ENCODE results near the gene PEX14.

PEX14 gene

DNA sequence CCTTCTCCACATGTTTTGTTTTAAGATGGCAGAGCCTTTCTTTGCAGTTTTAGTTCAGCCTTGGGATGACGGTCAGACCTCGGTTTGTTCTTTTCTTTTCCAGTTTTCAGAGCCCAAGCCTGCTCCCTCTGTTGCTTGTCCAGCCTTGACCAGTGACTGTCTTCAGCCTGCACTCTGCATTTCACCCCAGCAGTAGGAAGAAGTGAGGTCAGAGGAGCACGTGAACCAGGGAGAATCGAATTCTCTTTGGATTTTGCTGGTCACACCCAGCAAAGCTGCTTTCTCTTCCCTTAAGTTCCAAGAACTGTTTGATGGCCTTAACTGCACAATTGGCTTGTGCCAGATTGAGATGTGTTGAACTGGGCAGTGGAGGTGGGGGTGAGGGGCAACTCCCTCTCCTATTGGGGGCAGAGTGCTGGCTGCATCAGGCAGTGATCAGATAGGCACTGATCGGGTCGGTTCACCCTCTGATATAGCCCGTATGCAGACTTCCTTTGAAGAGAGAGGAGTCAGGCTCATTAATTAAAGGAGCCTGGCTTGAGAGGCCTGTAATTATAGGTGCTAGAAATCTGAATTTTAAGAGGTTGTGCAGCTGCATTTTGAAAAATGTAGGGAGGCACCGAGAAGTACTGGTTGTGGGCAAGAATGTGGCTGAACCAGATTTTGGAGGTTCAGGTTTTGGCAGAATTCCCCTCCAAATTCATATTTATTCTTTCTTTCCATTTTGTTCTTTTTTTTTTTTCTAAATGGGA lies 42.4 kb downstream of the PEX14 start:
- TF ChIP-seq SIN3A (IDR thresholded peaks at IDR 0.05; ENCODE audit: borderline replicate concordance, insufficient read depth, low read length), result no peak
- TF ChIP-seq, protein P1, sequence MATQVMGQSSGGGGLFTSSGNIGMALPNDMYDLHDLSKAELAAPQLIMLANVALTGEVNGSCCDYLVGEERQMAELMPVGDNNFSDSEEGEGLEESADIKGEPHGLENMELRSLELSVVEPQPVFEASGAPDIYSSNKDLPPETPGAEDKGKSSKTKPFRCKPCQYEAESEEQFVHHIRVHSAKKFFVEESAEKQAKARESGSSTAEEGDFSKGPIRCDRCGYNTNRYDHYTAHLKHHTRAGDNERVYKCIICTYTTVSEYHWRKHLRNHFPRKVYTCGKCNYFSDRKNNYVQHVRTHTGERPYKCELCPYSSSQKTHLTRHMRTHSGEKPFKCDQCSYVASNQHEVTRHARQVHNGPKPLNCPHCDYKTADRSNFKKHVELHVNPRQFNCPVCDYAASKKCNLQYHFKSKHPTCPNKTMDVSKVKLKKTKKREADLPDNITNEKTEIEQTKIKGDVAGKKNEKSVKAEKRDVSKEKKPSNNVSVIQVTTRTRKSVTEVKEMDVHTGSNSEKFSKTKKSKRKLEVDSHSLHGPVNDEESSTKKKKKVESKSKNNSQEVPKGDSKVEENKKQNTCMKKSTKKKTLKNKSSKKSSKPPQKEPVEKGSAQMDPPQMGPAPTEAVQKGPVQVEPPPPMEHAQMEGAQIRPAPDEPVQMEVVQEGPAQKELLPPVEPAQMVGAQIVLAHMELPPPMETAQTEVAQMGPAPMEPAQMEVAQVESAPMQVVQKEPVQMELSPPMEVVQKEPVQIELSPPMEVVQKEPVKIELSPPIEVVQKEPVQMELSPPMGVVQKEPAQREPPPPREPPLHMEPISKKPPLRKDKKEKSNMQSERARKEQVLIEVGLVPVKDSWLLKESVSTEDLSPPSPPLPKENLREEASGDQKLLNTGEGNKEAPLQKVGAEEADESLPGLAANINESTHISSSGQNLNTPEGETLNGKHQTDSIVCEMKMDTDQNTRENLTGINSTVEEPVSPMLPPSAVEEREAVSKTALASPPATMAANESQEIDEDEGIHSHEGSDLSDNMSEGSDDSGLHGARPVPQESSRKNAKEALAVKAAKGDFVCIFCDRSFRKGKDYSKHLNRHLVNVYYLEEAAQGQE (IDR thresholded peaks at IDR 0.05; ENCODE audit: insufficient read depth in 1 of 2, low read depth in 2 of 2, low read length in 2 of 2), result no peak

DNA sequence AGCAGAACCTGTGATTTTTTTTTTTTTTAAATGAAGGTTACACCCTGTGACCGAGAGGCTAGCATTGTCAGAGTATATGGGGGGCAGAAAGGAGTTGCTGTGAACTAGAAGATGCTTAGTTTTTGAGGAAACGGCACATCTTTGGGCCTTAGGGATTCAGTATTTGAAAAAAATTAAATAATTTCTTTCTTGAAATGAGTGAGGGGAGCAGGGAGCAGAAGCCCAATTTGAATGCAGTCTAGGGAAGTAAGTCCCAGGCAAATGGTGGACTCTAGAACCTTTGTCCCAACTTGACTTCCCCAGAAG lies 42.9 kb downstream of the PEX14 start:
- TF ChIP-seq TAF1 (IDR thresholded peaks at IDR 0.05; ENCODE audit: borderline replicate concordance, insufficient read depth, low read length), result no peak
- TF ChIP-seq, protein P1 (IDR thresholded peaks at IDR 0.05; ENCODE audit: insufficient read depth in 1 of 2, low read depth in 2 of 2, low read length in 2 of 2), result no peak
- no peak for TF ChIP-seq SIN3A (IDR thresholded peaks at IDR 0.05; ENCODE audit: borderline replicate concordance, insufficient read depth, low read length)
- TF ChIP-seq POLR2AphosphoS5 (IDR thresholded peaks at IDR 0.05; ENCODE audit: low read depth, low read length), result no peak
- no peak for TF ChIP-seq FOXP2 (optimal IDR thresholded peaks at IDR 0.05; ENCODE audit: borderline replicate concordance, extremely low read depth, extremely low read length, insufficient read depth)

DNA sequence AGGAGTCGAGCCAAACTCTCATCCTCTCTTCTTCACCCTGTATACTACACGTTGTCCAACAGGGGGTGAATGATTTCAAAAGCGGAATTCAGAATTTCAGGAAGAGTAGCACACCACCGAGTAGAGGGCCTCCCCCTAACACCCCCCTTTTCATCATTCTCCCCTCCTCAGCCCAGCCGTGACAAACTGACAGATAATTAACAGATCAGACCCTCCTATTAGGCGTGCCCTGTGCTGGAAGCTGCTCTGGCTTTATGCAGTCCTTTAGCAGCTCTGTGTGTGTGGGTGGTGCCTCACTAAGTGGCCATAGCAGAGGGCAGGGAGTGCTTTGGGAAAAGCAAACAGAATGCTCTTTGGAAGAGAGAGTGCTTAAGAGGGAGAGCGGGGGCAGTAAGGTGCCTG lies 44.3 kb downstream of the PEX14 start:
- TF ChIP-seq, protein P1 (IDR thresholded peaks at IDR 0.05; ENCODE audit: insufficient read depth in 1 of 2, low read depth in 2 of 2, low read length in 2 of 2), result no peak
- TF ChIP-seq SIN3A (IDR thresholded peaks at IDR 0.05; ENCODE audit: borderline replicate concordance, insufficient read depth, low read length) (no peak), FOXP2 (optimal IDR thresholded peaks at IDR 0.05; ENCODE audit: borderline replicate concordance, extremely low read depth, extremely low read length, insufficient read depth) (no peak), POLR2AphosphoS5 (IDR thresholded peaks at IDR 0.05; ENCODE audit: low read depth, low read length) (no peak), TAF1 (IDR thresholded peaks at IDR 0.05; ENCODE audit: borderline replicate concordance, insufficient read depth, low read length) (no peak)

DNA sequence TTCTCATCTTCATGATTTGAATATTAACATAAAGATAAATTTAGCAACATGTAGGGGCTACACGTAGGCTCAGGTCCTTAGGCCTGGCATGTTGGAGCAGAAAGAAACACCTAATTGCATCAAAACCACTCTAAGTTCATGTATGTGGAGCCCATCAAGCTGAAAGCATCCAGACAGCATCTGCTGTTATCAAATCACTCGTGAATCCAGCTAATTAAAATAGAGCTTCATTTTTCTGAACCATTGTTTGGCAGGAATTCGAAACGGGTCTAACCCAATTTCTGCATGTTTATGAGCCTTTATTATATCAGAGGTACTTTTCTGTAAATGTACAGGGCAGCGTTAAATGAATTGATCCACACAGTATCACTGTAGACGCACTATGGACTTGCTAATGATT lies 45.7 kb downstream of the PEX14 start:
- TF ChIP-seq SIN3A (IDR thresholded peaks at IDR 0.05; ENCODE audit: borderline replicate concordance, insufficient read depth, low read length) (no peak), TAF1 (IDR thresholded peaks at IDR 0.05; ENCODE audit: borderline replicate concordance, insufficient read depth, low read length) (no peak), FOXP2 (optimal IDR thresholded peaks at IDR 0.05; ENCODE audit: borderline replicate concordance, extremely low read depth, extremely low read length, insufficient read depth) (no peak), POLR2AphosphoS5 (IDR thresholded peaks at IDR 0.05; ENCODE audit: low read depth, low read length) (no peak)

DNA sequence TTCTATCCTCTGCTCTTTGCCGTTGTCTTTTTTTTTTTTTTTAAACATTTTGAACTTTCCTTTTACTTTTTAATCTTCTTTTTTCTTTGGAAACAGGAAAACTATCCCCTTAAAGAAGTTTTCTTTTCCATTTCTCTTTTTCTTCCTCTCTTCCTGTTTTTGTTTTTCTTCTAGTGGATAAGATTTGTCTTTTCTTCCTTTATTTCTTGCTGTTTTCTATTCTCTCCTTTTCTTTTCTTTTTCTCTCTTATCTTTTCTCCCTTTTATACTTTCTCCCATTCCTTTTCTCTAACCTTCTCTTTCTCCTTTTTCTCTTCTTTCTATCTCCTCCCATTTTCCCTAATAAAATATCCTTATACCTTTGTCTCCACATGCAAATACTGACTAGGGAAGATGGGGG lies 46.2 kb downstream of the PEX14 start:
- TF ChIP-seq SIN3A (IDR thresholded peaks at IDR 0.05; ENCODE audit: borderline replicate concordance, insufficient read depth, low read length), result no peak

DNA sequence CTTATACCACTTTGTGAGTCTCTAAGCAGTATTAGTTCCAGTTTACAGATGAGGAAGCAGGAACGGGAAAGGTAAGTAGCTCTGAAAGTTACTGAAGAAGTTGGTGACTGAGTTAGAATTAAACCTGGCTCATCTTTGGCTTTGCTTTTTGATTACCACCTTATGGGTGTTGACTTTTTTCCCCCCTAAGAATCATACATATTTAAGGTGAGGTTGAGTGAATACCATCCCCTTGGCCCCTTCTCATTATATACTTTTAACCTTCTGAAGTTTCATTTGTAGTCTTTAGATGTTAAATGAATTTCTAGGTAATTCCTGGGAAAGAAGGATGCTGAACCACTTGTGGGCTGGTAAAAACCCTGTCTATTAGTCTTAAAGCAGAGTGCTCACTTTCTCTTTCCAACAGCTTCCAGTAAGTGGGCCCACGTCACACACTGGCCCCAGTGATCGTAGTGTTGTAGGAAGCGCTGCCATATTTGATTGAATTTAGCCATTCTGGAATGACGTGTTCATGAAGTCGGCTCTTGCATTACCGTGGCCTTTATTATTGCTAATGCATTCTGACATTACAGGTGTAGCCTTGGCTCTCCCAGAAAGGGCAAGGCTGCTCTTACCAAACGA lies 46.9 kb downstream of the PEX14 start:
- TF ChIP-seq TAF1 (IDR thresholded peaks at IDR 0.05; ENCODE audit: borderline replicate concordance, insufficient read depth, low read length) (no peak), POLR2AphosphoS5 (IDR thresholded peaks at IDR 0.05; ENCODE audit: low read depth, low read length) (no peak), FOXP2 (optimal IDR thresholded peaks at IDR 0.05; ENCODE audit: borderline replicate concordance, extremely low read depth, extremely low read length, insufficient read depth) (no peak), SIN3A (IDR thresholded peaks at IDR 0.05; ENCODE audit: borderline replicate concordance, insufficient read depth, low read length) (no peak)
- TF ChIP-seq, protein P1 (IDR thresholded peaks at IDR 0.05; ENCODE audit: insufficient read depth in 1 of 2, low read depth in 2 of 2, low read length in 2 of 2), result no peak
